HTR-8/SVneo (cell line): ENCODE data around the gene SMG5.
A peak's percentile ranks its signal among the peaks of the same experiment; 100 is the strongest.

Source experiments
- DNase-seq: peaks from one replicate; pipeline ENCODE4 v3.0.0; 2011; ENCODE audit warnings: low spot score, mixed read lengths; ENCODE audit not compliant: insufficient read length
- FAIRE-seq: peaks from 2 replicates; lab custom pipeline; 2011; peaks lifted over from hg19 to GRCh38; lab: Jason Lieb, UNC

The SMG5 gene

DNA sequence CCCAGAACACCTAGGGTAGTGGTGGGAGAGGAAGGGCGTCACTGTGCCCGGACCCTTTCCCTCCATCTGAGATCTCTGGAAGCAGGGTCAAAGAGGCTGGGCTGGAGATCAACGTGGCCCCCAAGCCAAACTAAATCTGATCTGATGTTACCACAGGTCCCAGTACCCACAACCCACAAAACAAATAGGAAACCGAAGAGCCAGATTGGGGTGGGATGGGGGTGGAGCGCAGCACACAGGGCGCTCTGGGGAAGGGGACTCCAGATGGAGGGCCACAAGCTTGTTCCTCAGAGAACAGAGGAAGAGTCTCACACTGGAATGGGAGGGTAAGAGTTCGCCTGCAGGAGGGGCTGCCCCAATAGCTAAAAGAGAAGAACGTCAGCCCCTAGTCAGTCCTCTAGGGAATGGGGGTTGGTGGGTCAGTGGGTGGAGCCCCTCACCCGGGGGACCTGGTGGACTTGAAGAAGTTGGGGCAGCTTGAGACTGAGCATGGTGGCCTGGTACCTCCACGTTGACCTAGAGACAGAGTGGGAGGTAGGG is 36.3 kb downstream of the SMG5 start:
- DNase-seq, result no peak
- no peak for FAIRE-seq

DNA sequence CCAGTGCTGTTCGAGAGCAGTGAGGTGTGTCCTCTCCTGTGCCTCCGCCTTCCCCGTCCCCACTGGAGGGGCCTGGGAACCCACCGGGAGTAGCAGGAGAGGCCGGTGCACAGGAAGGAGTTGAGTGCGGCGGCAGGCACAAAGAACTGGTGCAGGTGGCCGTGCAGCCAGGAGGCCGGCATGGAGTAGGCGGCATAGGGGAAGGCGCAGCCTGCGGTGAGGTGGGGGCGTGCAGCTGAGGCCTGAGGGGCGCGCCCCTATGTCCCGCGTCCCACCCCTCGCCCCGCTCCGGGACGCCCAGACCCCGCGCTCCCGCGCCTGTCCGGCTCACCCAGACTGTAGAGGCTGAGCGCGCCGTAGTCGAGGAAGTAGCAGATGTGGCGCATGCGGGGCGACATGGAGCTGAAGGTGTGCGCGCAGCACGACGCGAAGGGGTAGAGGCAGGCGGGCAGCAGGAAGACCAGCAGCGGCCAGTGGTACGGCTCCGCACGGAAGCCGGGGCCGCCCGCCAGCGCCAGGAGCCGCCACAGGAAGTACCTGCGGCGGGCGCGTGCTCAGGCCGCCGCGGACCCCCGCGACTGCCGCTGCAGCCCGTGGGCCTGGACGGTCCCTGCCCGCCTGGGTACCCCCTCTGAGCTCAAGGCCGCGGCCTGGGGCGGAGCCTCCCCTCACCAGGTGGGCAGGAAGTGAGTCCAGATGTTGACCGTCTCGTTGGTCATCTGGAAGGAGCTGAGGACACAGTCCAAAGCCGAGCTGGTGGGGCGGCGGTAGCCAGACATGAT is 37.0 kb downstream of the SMG5 start:
- no peak for FAIRE-seq
- no peak for DNase-seq

DNA sequence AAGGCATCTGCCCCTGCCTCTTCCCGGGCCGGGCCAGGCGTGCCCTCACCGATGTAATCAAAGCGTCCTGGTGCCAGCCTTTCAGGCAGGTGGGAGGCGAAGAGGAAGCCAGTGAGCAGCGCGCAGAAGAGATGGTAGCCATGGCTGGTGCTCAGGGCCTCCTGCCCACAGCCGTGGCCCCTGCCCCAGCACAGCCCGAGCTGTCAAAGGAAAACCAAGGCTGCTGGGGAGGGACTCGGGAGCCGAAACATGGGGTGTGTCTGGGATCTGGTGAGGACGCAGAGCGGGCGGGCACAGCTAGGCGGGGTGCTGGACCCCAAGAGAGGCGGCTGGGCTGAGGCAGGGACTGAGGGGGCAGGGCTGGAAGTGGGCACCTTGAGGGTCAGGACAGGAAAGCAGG is 37.9 kb downstream of the SMG5 start:
- DNase-seq (no peak), FAIRE-seq (no peak)

DNA sequence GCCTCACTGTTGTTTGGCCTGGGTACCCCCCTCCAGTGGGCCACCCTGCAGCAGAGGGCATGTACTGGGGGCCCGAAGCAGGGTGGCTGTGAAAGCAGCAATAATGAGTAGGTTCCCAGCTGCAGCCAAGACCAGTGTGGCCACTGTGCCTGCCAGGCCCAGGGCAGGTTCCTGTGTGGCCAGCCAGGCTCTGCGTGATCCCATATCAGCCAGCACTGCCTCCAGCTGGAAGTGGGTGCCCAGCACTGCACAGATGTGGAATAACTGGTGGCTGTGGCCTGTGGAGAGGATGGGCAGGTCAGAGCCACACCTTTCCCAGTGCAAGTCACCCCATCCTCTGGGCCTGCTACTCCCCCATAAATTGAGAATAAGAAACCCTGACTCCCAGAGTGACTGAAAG is 38.5 kb downstream of the SMG5 start:
- no peak for FAIRE-seq
- DNase-seq, result no peak

DNA sequence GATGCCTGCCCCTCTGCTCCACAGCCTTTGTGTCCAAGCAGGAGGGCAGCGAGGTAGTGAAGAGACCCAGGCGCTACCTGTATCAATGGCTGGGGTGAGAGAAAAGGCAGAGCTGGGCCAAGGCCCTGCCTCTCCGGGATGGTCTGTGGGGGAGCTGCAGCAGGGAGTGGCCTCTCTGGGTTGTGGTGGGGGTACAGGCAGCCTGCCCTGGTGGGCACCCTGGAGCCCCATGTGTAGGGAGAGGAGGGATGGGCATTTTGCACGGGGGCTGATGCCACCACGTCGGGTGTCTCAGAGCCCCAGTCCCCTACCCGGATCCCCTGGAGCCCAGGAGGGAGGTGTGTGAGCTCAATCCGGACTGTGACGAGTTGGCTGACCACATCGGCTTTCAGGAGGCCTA is 39.9 kb downstream of the SMG5 start:
- no peak for DNase-seq
- FAIRE-seq, result no peak

DNA sequence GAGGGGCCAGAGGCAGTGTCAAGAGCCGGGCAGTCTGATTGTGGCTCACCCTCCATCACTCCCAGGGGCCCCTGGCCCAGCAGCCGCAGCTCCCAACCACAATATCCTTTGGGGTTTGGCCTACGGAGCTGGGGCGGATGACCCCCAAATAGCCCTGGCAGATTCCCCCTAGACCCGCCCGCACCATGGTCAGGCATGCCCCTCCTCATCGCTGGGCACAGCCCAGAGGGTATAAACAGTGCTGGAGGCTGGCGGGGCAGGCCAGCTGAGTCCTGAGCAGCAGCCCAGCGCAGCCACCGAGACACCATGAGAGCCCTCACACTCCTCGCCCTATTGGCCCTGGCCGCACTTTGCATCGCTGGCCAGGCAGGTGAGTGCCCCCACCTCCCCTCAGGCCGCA is 40.7 kb downstream of the SMG5 start, which contains the start of gene BGLAP:
BGLAP (plus strand) TSS at position 259 of the 400 bp plus-strand sequence; CDS start at position 307, 48 bp downstream.
- no peak for FAIRE-seq
- no peak for DNase-seq

DNA sequence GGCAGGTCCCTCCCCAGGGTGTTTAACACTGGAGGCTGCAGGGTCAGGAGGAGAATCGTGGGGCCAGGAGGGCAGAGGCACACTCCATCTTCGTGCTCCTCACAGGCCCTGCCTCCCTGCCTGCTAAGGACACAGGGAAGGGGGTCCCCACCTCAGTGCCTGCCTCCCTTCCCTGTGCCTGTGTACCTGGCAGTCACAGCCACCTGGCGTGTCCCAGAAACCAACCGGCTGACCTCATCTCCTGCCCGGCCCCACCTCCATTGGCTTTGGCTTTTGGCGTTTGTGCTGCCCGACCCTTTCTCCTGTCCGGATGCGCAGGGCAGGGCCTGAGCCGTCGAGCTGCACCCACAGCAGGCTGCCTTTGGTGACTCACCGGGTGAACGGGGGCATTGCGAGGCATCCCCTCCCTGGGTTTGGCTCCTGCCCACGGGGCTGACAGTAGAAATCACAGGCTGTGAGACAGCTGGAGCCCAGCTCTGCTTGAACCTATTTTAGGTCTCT is 41.3 kb downstream of the SMG5 start:
- peak; percentile 43 for DNase-seq
- peak; percentile 20 for FAIRE-seq

DNA sequence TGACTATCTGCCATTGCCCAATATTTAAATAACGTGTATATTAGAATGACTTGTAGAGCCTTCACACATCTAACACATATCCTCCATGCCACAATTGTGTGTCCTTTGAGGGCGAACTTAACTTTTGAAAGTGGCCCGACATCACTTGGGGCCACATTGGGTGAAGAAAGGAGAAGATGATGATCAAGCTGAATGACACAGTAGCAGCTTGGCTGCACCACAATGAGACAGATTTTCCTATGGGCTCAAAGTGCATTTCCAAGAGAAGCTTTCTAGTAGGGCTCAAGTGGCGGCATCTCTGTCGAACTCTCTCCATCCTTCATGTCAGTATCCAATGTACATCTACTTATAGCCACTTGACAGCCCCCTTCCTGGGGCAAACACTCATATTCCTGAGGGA is 44.4 kb downstream of the SMG5 start:
- FAIRE-seq, result no peak
- DNase-seq, result no peak

DNA sequence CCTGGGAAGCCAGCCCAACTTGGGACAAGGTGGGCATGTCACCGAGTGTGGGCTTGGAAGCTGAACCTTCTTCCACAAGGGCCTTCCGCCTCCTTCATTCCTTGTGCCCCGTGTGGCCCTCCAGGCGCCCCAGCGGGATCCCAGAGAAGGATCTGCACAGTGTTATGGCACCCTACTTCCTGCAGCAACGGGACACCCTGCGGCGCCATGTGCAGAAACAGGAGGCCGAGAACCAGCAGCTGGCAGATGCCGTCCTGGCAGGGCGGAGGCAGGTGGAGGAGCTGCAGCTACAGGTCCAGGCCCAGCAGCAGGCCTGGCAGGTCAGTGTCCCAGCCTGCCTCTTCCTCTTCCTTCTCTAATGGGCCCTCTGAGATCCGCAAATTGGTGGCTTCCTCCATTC is 46.5 kb downstream of the SMG5 start:
- no peak for FAIRE-seq
- DNase-seq, result no peak

DNA sequence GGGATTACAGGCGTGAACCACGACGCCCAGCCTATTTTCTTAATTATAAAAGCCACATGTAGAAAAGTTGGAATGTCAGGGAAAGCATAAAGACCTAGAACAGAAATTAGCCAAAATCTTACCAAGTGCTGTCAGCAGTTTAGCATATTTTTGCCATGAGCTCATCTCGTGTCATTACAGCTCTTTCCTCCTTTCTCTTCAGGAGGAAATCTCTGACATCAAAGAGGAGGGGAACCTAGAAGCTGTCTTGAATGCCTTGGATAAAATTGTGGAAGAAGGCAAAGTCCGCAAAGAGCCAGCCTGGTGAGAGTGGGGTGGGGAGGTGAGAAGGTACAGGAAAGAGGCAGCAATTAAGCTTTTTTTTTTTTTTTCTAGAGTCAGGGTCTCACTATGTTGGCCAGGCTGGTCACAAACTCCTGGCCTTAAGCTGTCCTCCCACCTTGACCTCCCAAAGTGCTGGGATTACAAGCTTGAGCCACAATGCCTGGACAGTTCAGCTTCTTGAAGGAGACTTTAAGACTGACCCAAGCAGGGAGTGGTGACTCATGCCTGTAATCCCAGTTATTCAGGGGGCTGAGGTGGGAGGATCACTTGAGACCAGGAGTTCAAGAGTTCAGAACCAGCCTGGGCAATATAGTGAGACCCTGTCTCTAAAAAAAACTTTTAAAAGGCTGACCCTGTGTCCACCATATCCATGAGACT is 49.0 kb downstream of the SMG5 start:
- DNase-seq (peak; percentile 56), FAIRE-seq (no peak)

DNA sequence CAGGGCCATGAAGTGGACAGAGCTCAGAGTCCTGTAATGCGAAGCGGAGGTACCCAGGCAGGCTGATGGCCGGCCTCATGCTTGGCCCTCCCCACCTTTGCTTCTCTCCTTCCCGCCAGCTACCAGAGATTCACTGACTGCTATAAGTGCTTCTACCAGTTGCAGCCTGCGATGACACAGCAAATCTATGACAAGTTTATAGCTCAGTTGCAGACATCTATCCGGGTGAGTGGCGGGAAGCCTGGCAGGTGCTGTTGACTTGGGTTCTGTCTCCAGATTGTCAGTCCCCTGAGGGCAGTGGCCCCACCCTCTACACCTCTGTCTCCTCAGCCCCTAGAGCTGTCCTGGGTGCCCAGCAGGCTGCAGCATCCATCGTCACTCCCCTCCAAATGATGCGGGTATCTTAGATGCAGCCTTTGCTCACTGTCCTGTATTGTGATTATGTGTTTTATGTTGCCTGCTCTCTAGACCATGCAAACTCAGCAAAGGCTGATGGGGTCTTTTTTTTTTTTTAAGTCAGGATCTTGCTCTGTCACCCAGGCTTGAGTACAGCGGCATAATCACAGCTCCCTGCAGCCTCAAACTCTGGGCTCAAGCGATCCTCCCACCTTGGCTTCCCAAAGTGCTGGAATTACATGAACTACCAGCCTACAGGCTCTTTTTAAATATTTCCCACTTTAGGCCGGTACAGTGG is 50.3 kb downstream of the SMG5 start:
- FAIRE-seq (no peak), DNase-seq (no peak)

DNA sequence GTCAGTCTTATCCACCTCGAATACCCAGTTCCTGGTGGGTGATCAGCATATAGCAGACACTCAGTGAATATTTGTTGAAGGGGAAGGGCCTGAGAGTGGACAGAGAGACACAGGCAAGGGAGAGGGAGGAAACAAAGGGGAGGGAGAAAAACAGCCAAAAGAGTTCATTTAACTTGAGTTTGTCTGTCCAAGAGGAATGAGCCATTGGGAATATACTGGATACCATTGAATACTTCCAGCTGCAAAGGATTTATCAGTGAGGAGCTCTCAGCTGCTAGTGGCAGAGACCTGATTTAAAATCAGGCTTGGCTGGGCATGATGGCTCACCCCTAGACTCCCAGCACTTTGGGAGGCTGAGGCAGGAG is 52.2 kb downstream of the SMG5 start:
- FAIRE-seq (no peak), DNase-seq (no peak)

DNA sequence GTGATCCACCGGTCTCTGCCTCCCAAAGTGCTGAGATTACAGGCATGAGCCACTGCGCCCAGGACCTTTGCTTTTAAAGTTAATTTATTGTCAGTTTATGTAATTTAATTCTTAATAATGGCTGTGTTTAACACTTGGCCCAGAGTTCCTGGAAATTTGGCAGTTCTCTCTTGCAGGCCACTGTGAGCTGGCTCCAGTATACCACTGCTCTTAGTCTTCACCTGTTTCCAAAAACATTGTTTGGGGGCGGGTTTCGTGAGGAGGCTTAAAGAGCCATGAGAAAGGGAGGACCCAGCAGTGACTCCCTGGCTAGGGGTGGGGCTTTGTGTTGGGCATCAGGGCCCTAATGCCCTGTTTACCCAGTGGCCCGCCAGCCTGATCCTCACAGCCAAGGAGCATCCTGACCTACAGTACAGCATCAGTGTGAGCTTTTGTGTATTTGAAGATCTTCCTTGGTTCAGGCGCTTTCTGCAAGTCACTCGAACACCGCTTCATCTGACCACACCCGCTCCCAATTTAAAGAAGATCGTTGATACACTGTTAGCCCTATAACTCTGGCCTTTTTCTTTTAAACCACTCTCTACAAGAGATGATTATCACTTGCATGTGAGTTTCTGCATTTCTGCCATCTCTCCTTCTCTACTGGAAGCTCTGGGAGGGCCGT is 52.7 kb downstream of the SMG5 start:
- no peak for FAIRE-seq

DNA sequence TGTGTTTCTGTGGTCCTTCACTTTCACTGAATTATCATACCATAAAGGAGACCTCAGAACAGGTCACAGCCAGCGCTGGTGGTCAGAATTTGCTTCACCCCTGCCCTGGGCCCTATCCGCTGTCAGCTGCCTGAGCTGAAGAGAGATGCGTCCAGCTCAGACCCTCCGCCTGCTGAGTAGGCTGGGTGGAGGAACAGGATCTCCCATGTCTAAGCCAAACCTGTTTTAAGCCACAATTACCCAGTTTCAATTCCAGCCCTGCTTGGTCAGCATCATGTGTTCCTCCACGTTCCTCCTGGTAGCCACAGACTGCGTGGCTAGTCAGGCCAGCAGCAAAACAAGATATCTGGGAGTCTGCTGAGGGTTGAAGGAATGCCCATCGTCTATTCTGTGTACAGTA is 54.1 kb downstream of the SMG5 start:
- DNase-seq, result no peak
- FAIRE-seq, result no peak

More for the DNA sequence above, 52.7 kb downstream of the SMG5 start:
- DNase-seq, result no peak

DNA sequence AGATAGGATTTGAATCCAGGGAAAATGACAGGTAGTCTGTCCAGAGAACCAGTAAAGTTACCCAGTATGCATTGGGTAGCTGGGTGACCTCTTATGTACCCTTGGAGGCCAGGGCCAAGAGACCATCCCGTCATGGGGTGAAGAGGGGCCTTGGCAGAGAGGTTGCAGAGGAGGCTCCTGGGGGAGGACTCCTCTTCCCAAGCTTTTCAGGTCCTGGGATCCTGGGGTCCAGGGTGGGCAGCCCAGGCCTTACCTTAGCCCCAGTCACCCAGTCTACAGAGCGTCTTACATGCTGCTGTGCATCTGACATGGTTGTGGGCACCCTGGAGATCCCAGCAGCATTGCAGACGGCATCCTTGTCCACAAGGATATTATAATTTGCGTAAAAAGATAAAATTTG is 55.8 kb downstream of the SMG5 start:
- FAIRE-seq (no peak), DNase-seq (no peak)

DNA sequence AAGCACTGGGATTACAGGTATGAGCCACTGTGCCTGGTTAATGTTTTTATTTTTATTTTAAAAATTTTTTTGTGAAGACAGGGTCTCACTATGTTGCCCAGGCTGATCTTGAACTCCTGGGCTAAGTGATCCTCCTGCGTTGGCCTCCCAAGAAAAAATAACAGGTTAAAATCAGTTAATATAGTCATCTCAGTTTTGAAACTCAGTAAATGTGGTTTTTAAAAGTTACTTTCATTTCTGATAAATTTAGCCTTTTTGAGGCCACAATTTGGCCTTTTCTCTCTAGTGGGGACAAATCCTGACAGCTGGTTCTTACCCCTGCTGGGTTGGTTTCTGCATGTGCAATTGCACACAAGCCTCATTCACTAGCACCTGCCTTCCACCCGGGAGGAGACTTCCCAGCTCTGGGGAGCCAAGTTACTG is 56.5 kb downstream of the SMG5 start:
- FAIRE-seq (no peak), DNase-seq (no peak)

DNA sequence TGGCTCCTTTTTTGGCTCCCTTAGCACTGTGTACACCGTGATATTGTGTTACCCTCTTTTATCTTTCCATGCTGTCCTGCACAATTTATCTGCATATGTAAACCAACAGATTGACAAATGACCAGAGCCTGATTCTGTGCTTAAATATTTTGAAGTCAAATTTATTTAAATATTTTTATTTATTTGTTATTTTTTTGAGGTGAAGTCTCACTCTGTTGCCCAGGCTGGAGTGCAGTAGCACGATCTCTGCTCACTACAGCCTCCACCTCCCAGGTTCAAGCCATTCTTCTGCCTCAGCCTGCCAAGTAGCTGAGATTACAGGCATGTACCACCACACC is 57.0 kb downstream of the SMG5 start:
- DNase-seq (no peak), FAIRE-seq (no peak)

DNA sequence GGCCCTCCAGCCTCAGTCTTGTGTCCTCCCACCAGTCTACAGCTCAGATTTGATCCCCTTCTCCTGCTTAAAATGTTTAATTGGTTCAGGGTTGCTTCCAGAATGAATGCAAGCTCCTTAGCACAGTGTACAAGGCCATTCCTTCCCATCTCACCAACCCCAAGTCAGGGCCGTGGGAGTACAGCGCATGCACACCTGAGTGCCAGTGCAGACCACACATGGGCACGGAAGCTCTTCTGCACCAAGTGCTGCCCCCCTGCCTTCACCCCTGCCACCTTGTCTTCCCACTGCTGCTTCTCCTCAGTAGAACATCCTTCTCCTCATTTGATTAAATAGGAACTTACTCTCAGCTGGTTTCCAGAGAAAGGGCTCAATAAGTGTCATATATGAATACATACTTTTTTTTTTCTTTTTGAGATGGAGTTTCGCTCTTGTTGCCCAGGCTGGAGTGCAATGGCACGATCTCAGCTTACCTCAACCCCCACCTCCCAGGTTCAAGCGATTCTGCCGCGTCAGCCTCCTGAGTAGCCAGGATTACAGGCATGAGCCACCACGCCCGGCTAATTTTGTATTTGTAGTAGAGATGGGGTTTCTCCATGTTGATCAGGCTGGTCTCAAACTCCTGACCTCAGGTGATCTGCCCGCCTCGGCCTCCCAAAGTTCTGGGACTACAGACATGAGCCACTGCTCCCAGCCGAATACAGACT is 60.5 kb downstream of the SMG5 start:
- no peak for FAIRE-seq
- DNase-seq, result no peak

DNA sequence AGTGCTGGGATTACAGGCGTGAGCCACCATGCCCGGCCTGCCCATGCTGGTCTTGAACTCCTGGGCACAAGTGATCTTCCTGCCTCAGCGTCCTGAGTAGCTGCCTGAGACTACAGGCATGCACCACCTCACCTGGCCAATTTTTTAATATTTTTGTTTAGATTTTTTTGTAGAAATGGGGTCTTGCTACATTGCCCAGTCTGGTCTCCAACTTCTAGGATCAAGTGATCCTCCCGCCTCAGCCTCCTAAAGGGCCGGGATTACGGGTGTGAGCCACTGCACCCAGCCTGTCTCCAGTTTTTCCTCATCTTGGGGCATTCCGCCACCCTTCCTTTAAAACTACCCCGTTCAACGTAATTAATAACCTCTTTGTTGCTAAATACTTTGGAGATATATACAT is 62.4 kb downstream of the SMG5 start:
- FAIRE-seq (no peak), DNase-seq (no peak)

DNA sequence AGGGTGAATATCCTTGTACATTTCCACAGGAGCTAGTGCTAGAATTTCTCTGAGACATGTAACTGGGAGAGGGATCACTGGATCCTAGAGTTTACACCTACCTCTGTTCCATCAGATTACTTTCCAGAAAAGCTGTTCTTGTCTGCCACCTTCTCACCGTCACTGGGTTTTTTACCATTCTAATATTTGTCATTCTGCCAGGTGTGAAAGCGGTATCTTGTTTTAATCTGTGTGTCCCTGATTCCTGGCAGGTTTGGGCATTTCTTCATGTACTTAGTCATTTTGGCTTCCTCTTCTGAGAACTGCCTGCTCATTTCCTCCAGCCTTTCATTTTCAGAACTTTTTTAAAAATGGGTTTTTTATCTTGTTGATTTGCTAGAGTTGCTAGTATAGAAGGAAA is 64.8 kb downstream of the SMG5 start:
- FAIRE-seq, result no peak
- no peak for DNase-seq
